ENCODE measurements around the gene ZNRF2.
"Not testable (repeated sequence)": the region's sequence is repeated elsewhere in the genome, so short reads cannot be mapped to it uniquely, and the experiment has no call there.

Gene ZNRF2

GRCh38 chr7:30263090-30263710, 21.2 kb upstream of the ZNRF2 start:
- no peak for DNase-seq

DNA sequence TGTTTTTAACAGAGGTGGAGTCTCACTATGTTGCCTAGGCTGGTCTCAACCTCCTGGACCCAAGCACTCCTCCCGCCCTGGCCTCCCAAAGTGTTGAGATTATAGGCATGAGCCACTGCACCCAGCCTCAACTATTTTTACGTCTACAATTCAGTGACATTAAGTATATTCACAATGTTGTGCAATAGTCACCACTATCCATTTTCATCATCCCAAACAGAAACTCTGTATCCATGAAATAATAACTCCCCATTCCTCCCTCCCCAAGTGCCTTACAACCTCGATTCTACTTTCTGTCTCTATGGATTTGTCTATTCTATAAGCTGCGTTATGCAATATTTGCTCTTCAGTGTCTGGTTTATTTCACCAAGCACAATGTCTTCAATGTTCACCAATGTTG, 20.3 kb upstream of the ZNRF2 start:
- no peak for DNase-seq

DNA sequence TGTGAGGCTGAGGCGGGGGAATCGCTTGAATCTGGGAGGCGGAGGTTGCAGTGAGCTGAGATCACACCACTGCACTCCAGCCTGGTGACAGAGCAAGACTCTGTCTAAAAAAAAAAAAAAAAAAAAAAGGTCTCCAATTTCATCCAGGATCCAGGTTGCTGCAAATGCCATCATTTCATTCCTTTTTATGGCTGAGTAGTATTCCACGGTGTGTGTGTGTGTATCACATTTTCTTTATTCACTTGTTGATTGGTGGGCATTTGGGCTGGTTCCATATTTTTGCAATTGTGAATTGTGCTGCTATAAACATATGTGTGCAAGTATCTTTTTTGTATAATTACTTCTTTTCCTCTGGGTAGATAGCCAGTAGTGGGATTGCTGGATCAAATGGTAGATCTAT, 19.2 kb upstream of the ZNRF2 start:
- DNase-seq, result not testable (repeated sequence)

DNA sequence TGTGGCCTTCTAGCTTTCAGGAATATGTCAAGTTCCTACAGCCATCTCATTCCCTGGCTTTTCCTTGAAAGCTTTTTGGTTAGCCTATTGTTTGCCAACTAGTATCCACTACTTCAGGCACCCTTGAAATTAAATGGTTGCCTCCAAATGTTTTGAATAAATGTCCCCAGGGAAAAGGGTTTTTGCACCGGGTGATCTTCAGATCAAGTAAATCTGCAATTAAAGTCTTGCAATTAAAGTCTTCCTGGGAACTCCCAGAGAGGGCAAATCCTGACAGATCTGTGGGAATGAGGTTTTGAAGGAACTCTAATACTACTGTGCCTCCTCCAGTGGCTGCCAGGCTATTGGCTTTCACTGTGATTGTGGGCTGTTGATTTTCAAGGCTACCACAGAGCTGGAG, 17.7 kb upstream of the ZNRF2 start:
- no peak for DNase-seq

GRCh38 chr7:30268586-30268985, 15.8 kb upstream of the ZNRF2 start:
- no peak for DNase-seq

DNA sequence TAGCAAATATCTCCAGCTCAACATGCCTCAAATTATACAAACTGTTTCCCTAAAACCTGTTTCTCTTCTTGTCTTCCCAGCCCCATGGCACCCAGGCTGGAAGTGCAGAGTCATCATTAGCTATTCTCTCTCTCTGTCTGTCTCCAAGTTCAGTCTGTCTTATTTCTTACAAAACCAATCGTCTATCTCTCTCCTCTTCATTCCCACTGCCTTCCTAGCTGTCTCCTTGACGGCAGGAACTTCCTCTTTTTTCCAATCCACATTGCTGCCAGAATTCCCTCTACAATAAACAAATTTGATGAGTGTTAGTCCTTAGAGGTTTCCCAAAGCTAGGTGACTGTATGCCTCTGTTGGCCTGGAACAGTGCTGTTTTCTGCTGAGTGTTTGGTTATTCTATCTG, 14.9 kb upstream of the ZNRF2 start:
- no peak for DNase-seq

GRCh38 chr7:30270921-30271320, 13.5 kb upstream of the ZNRF2 start:
- DNase-seq, result no peak

- no peak for DNase-seq
Observed at GRCh38 chr7:30272126-30272525, 12.3 kb upstream of the ZNRF2 start.

DNA sequence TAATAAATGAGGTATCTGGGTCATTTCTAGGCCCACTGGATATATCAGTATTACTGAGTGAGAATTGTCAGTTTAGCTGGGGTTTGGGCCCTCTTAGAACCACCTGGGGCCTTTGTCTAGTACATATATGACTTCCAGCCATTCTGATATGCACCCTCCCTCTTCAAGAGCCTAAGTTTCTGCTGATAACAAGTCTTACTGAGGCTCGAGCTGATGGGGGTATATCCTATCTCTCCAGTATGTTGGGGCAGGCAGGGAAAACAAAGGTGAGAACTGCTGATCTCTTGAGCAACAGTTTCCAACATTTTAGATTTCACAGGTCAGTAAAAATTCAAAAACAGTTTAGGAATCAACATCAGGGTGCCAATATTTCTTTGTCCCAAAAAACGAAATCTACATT, 10.8 kb upstream of the ZNRF2 start:
- DNase-seq, result no peak

DNA sequence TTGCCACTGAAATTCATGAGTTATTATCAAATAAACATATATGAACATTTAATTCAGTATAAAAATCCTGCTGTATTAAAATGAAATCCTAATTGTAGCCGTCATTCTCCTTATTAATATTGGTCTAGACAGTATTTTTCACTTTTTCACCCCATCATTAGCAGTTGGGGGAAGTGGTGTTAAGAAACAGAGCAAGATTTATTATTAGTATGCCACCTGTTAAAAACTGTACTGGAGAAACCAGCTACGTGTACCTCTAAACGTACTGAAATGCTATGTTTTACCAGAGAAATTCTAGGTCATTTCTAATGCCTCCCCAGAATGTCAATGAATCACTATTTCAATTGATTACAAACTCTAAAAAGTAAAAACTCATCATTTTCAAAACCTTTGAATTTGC, 9.8 kb upstream of the ZNRF2 start:
- no peak for DNase-seq

DNA sequence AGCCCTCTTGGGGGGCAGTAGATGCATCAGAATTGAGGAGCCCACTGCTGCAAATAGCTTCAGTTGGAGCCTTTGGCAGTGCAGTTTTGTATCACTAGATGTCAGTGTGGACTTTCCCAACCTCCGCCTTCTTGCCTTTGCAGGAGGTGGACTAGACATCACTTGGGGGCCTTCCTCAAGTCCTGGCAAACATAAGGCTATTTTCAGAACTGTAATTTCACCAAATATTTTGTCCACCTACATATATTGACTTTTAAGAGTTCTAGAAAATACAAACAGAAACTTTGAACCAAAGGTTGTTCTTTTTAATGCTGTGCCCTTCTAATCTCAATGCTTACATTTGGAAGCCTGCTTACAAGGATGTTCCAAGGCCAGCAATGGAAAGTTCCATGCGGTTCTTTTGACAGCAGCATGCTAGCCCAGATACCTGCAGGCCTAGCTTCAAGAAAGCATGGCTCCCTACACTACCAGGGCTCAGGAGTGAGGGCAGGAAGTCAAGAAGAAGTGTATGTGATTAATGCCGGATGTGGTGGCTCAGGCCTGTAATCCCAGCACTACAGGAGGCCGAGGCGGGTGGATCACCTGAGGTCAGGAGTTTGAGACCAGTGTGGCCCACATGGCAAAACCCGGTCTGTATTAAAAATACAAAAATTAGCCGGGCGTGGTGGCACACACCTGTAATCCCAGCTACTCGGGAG, 8.0 kb upstream of the ZNRF2 start:
- peak; percentile 16 for DNase-seq

GRCh38 chr7:30278376-30278775, 6.0 kb upstream of the ZNRF2 start:
- DNase-seq, result peak; percentile 90

- DNase-seq, result no peak
Observed at GRCh38 chr7:30278849-30279652, 5.3 kb upstream of the ZNRF2 start.

GRCh38 chr7:30279653-30279904, 4.8 kb upstream of the ZNRF2 start:
- no peak for DNase-seq

GRCh38 chr7:30280631-30281030, 3.8 kb upstream of the ZNRF2 start:
- no peak for DNase-seq

DNA sequence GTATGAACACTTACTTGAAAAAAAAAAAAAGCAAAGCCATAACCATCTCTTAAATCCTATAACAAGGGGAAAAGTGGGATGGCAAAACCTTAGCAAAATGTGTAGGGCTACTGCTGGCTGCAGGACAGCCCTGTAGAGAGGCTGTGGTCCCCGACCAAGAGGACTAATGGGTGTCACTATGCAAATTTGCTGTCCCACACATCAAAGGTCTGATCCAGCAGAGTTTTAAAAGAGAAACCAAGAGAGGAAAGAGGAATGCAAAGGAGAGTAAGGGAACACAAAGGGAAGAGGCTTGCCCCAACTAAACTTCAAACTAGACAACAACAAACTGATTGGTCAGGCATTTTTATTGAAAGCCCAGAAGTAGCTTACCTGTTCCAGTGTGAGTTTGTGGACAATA, 3.1 kb upstream of the ZNRF2 start:
- no peak for DNase-seq

DNA sequence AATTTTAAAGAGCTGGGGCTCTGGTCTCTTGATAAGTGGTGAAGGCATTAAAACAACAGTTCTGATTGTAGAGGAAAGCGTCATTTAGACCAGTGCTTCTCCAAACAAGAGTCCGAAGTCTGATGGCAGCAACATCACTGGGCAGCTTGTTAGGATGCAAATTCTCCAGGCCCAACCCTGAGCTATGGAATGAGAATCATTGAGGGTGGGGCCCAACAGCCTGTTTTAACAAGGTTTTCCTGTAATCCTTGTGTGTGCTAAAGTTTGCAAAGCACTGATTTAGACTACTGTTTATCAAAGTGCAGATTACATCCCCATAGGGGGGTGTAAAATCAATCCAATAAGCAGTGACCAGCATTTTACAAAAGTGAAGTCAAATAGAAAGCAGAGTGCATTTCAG, 2.6 kb upstream of the ZNRF2 start:
- DNase-seq, result no peak

GRCh38 chr7:30282735-30283134, 1.7 kb upstream of the ZNRF2 start:
- DNase-seq, result no peak

DNA sequence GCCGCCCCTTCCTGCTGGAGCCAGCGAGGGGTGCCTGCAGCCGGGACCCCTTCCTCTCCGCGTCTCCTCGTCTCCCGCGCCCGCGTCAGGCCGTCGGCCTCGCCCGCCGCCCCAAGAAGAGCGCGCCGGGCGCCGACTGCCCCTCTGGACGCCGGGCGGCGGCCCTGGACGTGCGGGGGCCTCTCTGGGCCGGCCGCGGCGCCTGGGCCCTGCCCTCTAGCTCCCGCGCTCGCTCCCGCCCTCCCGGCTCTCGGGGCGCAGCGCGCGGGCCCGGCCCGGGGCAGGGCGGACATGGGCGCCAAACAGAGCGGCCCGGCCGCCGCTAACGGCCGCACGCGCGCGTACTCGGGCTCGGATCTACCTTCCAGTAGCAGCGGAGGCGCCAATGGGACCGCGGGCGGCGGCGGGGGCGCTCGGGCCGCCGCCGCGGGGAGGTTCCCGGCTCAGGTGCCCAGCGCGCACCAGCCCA, 704 bp downstream of the ZNRF2 start:
- peak; percentile 31 for DNase-seq

GRCh38 chr7:30285536-30286284, 1.3 kb downstream of the ZNRF2 start:
- peak; percentile 42 for DNase-seq

- no peak for DNase-seq
Observed at GRCh38 chr7:30286749-30287148, 2.4 kb downstream of the ZNRF2 start.

DNA sequence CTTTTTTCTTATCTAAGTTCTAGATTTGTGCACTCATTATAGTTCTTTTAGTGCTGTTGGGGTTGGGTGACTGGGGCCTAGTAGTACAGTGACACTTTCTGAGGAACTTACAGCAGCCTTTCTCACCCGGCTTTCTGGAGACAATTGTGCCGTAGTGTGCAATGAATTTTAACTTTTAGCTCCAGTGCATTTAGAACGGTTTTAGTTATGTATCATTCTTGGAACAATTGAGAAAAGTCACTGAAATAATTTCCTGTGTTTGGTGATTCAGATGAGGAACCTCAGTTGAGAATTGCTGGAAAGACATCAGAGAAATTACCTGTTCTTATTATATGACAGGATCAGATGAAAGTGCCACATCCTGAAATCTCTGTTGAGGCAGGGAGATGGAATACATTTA, 3.2 kb downstream of the ZNRF2 start:
- not testable (repeated sequence) for DNase-seq

DNA sequence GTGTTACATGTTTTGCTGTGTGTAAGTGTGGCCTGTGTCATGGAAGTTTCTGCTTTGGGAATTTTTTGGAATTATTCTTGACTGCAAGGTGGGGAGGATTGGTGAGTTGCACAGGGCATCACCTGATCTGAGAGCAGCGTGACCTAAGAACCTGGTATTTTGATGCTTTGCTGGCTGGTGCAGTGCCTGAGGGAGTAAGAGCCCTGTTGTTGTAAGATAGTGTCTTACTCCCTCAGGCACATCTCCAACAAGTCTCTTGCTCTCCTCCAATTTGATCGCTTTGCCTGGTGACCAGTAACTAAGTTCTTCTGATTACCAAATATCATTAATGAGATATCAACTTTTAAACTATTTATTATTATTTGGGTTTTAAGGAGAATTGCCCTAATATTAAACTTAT, 5.2 kb downstream of the ZNRF2 start:
- DNase-seq, result not testable (repeated sequence)

DNA sequence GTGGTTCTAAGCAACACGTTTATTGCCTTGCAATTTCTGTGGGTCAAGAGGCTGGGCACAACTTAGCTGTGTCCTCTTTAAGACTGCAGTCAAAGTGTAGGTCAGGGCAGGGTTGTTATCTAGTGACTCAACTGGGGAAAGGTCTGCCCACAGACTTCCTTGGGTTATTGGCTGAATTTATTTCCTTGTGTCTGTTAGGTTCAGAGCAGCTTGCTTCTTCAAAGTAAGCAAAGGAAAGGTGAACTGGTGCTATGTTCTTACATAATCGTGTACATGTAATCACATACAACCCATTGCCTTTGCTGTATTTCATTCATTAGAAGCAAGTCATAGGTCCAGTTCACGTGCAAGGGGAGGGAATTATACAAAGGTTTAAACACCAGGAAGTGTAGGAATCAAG, 5.9 kb downstream of the ZNRF2 start:
- DNase-seq, result not testable (repeated sequence)

Measured in NCI-H1105 treated with DMSO at 0.1 percent for 48 hours (cell line).